ENCODE results near the gene PKLR. TPM values are rescaled to one million over a fixed set of nuclear protein-coding genes. Genes with fewer than 3 reads are reported as not detected.

The PKLR gene
- total RNA-seq, 1 donor from 2014 or later, result not detected

DNA sequence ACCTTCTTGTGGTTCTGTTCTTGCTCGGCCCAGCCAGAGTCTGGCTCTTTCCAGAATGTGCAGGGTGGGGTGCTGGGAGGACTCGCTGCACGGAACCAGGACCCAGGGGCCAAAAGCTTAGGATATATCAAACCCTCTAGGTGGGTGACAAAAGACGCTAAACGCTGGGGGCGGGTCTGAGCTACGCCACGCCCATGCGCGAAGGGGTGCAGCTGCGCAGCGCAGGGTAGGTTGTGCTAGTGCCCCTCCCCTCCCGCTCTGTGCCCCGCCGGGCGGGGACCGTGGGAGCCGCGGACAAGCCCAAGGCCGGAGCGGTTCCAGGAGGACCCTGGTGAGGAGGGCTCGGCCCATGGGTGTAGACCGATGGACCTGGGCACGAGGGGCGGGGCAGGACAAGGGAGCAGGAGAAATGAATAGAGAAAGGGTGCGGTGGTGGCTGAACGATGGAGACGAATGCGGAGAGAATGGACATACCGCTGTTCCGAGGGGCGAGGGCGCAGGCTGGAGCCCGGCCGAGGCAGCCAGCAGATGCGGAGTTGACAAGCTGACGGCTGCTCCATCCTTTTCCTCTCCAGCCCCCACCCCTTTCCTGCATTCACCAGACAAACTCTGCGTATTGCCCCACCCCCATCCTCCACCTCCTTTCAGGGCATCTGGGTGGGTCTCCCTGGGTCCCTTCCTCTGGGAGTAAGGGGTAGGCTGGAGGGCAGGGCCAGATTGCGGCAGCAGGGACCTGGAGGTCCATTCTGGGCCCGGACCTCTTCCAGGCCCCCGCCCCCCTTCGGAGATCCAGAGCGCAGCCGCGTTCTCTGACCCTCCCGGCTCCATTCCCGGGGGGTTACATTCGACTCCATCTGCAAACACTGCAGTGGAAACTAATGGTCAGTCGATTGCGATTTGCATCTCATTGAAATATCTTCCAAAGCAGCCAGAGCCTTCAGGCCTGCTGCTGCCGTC lies 19.7 kb upstream of the PKLR start, which contains the start of gene RUSC1:
RUSC1 (plus strand) TSS at position 234 of the 957 bp plus-strand sequence. CDS start 880 bp downstream, outside the sequence.
- peaks cover 55% of the 10 kb centered on the region for H3K4me1 ChIP-seq
- intact Hi-C loops (cut with micrococcal nuclease), result loop anchor here (5.0 kb wide), 1 partner anchor 44 kb away; the partner anchor contains the start of gene HCN3
- no peaks in the 10 kb centered on the region for H3K27me3 ChIP-seq (ENCODE audit: low read depth)
- TF ChIP-seq, protein P1, sequence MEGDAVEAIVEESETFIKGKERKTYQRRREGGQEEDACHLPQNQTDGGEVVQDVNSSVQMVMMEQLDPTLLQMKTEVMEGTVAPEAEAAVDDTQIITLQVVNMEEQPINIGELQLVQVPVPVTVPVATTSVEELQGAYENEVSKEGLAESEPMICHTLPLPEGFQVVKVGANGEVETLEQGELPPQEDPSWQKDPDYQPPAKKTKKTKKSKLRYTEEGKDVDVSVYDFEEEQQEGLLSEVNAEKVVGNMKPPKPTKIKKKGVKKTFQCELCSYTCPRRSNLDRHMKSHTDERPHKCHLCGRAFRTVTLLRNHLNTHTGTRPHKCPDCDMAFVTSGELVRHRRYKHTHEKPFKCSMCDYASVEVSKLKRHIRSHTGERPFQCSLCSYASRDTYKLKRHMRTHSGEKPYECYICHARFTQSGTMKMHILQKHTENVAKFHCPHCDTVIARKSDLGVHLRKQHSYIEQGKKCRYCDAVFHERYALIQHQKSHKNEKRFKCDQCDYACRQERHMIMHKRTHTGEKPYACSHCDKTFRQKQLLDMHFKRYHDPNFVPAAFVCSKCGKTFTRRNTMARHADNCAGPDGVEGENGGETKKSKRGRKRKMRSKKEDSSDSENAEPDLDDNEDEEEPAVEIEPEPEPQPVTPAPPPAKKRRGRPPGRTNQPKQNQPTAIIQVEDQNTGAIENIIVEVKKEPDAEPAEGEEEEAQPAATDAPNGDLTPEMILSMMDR (IDR thresholded peaks at IDR 0.05; ENCODE audit: borderline replicate concordance), result no peak
- H3K9me3 ChIP-seq (replicated peaks), result no peaks in the 10 kb centered on the region
- peak within 1 kb of the TSS; percentile 85 for H3K4me3 ChIP-seq
- H3K27ac ChIP-seq (replicated peaks), result peak within 1 kb of the TSS; percentile 99
- peak; percentile 89 for DNase-seq
- H3K36me3 ChIP-seq, result peaks cover 24% of the 10 kb centered on the region

DNA sequence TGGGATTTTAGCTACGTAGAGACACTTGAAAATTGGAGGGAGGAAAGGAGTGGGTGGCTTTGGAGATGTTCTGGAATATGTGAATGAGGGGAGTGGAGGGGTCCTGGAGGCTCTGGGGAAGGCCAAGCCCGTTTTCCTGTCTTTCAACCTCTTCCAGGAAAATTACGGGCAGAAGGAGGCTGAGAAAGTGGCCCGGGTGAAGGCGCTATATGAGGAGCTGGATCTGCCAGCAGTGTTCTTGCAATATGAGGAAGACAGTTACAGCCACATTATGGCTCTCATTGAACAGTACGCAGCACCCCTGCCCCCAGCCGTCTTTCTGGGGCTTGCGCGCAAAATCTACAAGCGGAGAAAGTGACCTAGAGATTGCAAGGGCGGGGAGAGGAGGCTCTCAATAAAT lies 19.0 kb upstream of the PKLR start:
- peak overlapping the region; percentile 99 for H3K27ac ChIP-seq (replicated peaks)
- H3K36me3 ChIP-seq, result peaks cover 30% of the 10 kb centered on the region
- TF ChIP-seq, protein P1 (IDR thresholded peaks at IDR 0.05; ENCODE audit: borderline replicate concordance), result no peak
- DNase-seq, result no peak
- H3K27me3 ChIP-seq (ENCODE audit: low read depth), result no peaks in the 10 kb centered on the region
- peaks cover 50% of the 10 kb centered on the region for H3K4me1 ChIP-seq
- H3K4me3 ChIP-seq, result peak overlapping the region; percentile 85
- intact Hi-C loops (cut with micrococcal nuclease), result loop anchor here (5.0 kb wide), 1 partner anchor 43 kb away; the partner anchor contains the start of gene HCN3
- H3K9me3 ChIP-seq (replicated peaks), result no peaks in the 10 kb centered on the region

DNA sequence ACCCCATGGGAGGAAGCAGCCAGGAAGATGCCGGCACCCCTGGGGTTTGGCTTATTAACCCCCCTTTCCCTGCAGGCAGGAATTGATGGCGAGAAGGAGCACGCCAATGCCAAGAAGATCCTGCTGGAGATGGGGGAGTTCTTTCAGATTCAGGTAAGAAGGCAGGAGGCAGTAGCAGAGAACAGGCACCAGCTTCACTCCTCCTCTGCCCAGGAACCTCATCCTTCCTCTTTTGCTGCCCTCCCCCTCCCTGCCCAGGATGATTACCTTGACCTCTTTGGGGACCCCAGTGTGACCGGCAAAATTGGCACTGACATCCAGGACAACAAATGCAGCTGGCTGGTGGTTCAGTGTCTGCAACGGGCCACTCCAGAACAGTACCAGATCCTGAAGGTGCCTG lies 18.3 kb upstream of the PKLR start:
- H3K4me1 ChIP-seq, result peaks cover 43% of the 10 kb centered on the region
- intact Hi-C loops (cut with micrococcal nuclease), result no loop called here
- H3K9me3 ChIP-seq (replicated peaks), result no peaks in the 10 kb centered on the region
- H3K4me3 ChIP-seq, result no peak overlapping the region
- H3K27ac ChIP-seq (replicated peaks), result no peak overlapping the region
- H3K27me3 ChIP-seq (ENCODE audit: low read depth), result no peaks in the 10 kb centered on the region
- DNase-seq, result no peak
- TF ChIP-seq, protein P1 (IDR thresholded peaks at IDR 0.05; ENCODE audit: borderline replicate concordance), result no peak
- peaks cover 37% of the 10 kb centered on the region for H3K36me3 ChIP-seq

DNA sequence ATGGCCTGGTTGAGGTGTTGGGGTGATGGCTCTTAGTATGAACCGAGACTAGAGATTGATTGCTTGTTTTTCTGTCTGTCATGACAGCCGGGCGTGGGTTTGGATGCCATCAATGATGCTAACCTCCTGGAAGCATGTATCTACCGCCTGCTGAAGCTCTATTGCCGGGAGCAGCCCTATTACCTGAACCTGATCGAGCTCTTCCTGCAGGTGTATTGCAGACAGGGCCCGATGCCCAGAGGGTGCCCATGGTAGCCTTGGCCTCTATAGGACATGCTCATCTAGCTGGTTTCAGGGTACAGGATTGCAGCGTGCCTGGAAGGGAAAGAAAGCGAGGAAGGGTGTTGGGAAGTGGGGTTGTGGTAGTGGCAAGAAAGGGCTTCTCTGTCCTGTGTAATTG lies 16.8 kb upstream of the PKLR start:
- no peaks in the 10 kb centered on the region for H3K27me3 ChIP-seq (ENCODE audit: low read depth)
- H3K9me3 ChIP-seq (replicated peaks), result no peaks in the 10 kb centered on the region
- H3K4me1 ChIP-seq, result peaks cover 34% of the 10 kb centered on the region
- no peak overlapping the region for H3K4me3 ChIP-seq
- H3K36me3 ChIP-seq, result peaks cover 49% of the 10 kb centered on the region
- intact Hi-C loops (cut with micrococcal nuclease), result no loop called here
- no peak for DNase-seq
- H3K27ac ChIP-seq (replicated peaks), result no peak overlapping the region
- TF ChIP-seq, protein P1 (IDR thresholded peaks at IDR 0.05; ENCODE audit: borderline replicate concordance), result no peak

DNA sequence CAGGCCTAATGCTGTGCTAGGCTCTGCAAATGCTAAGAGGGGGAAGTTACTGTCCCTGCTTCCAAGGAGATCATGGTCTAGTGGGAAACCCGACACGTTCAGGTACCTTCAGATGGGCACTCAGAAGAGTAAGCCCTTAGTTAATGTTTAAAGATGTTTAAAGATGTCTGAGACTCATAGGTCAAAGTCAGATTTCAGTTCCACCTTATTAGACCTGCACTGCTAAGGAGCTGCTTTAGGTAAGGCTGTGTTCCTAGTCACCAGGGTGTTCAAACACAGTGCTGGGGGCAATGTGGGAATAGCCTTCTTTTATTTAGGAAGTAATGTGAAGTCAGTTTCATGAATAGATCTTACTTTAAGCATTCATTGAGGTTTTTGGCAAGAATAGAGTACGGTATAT lies 15.7 kb upstream of the PKLR start:
- no peaks in the 10 kb centered on the region for H3K27me3 ChIP-seq (ENCODE audit: low read depth)
- peaks cover 23% of the 10 kb centered on the region for H3K4me1 ChIP-seq
- intact Hi-C loops (cut with micrococcal nuclease), result no loop called here
- no peak overlapping the region for H3K27ac ChIP-seq (replicated peaks)
- H3K9me3 ChIP-seq (replicated peaks), result no peaks in the 10 kb centered on the region
- peaks cover 57% of the 10 kb centered on the region for H3K36me3 ChIP-seq
- TF ChIP-seq, protein P1 (IDR thresholded peaks at IDR 0.05; ENCODE audit: borderline replicate concordance), result no peak
- DNase-seq, result no peak
- H3K4me3 ChIP-seq, result no peak overlapping the region
